HG02678 (cell line): ENCODE data around the gene WDR33.

Experiments used
- ATAC-seq: cut with Tn5 transposase; IDR thresholded peaks from one replicate; pipeline ENCODE4 v1.9.1; 2021; ENCODE audit warnings: mild to moderate bottlenecking, moderate library complexity; ENCODE audit not compliant: unreplicated experiment

The WDR33 gene

DNA sequence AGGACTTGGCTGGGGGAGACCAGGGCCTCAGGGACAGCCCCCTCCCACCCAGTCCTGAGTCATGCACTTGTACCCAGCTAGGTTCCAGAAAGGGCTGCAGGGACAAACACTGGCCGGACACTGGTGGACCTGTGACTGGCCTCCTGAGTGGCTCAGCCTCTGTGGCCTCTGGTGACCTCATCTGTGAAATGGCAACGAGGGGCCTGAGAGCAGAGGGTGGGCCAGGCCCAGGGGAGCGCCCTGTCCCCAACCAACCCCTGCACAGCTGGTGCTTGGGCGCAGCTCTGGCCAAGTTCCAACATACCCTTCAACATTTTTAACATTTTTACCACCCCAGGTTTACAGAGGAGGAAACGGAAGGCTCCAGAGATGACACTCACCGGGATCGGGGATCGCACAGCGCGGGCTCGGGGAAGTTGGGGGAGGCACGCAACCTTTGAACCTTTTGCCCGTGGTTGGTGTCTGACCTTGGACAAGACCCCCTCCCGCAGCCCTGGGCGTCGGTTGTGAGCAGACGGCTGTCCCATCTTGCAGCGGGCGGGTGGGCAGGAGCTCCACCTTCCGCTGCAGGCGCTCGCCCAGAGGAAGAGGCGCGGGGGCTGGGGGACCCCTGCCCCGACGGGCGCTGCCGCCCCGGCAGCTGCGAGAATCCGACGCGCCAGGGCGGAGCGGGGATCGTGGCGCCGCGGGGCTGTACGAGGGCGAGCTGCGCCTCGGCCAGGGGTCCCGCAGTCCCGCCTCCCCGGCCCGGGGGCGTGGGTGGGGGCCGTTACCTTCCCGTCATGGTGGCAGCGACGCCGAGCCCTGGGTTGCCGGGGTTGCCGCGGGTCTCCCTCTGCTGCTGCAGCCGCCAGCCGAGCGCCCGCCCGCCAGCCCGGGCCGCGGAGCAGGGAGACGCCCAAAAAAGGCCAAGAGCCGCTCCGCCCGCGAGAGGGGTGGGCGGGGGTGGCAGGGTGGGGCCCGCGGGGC lies 136.4 kb downstream of the WDR33 start:
- ATAC-seq: no peak

DNA sequence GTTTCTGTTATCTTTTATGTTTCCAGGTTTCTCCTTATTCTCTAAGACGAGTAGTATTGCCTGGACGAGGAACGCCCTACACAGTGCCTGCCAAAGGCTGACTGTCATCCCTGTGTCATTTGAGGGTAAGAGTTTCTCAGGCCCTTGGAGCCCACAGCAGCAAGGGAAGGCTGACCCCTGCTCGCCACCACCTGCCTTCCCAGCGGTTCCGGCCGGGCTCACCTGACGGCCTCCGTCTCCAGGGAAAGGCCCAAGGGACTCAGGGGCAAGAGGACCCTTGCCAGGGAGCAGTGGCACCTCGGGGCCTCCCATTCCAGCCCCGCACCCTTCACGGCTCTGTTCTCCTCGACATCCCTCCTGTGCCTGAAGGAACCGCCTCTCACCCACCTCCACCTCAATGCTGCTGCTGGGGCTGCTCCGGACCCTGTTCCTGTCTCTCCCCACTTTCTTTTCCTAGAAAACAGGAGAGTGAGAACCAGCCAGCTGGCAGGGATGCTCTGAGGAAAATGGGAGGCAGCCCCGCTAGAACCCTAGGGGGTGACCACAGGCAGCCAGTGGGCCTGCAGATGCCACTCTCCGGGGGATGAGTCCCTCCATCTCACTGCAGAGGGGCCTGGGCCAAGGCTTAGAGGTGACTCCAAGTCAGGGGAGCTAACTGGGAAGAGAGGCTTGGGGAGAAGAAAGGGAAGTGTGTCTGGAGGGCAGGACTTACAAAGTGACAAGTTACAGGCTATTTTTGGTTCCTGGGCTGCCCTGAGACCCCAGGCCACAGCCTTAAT lies 137.5 kb downstream of the WDR33 start:
- no peak for ATAC-seq

DNA sequence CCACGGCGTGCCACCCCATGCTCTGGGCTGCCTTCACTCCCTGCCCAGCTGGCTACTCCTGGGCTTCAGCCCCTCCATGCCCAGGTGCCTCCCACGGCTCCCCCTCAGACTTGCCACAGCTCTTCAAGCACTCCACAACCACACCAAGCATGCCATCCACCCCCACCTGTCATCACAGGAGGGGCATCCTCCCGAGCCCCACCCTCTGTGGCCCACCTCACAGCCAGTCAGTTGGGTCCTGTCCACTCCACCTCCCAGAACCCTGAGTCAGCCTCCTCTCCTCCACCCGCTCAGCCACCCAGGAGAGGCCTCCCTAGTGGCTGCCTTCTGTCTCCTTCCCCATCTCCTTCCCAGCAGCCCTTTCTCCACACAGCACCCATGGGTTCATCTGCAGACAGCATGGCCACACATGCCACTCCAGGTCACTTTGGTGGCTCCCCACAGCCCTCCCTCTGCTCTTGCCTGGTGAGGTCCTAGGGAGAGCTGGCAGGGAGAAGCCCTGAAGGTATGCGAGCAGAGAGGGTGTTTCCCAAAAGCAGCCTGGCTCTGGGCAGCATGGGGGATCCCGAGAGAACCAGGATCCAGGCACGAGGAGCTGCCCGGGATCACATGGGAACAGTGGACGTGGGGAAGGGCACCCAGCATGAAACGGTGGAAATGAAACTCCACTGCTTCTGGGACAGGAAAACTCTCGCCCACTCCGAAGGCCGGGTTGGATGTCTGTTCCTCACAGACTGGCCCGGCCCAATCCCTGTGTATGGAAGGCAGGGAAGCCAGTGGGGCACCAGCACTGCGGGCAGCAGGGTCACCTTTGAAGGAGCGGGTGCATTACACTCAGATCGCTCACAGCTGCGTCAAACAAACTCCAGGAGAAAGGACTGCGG lies 138.4 kb downstream of the WDR33 start:
- no peak for ATAC-seq

GRCh38 chr2:127671557-127672302 lies 139.2 kb downstream of the WDR33 start:
- ATAC-seq: no peak

DNA sequence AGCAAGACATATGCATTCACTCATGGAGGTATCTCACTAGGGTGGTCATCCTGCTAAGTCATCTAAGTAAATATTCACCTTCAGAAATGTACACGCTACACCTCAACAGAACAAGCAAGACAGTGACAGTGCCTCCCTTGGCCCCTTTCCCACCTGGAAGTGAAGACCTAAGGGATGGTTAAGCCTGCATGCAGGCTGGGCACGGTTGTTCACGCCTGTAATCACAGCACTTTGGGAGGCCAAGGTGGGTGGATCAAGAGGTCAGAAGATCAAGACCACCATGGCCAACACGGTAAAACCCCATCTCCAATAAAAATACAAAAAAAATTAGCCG lies 140.0 kb downstream of the WDR33 start:
- no peak for ATAC-seq

DNA sequence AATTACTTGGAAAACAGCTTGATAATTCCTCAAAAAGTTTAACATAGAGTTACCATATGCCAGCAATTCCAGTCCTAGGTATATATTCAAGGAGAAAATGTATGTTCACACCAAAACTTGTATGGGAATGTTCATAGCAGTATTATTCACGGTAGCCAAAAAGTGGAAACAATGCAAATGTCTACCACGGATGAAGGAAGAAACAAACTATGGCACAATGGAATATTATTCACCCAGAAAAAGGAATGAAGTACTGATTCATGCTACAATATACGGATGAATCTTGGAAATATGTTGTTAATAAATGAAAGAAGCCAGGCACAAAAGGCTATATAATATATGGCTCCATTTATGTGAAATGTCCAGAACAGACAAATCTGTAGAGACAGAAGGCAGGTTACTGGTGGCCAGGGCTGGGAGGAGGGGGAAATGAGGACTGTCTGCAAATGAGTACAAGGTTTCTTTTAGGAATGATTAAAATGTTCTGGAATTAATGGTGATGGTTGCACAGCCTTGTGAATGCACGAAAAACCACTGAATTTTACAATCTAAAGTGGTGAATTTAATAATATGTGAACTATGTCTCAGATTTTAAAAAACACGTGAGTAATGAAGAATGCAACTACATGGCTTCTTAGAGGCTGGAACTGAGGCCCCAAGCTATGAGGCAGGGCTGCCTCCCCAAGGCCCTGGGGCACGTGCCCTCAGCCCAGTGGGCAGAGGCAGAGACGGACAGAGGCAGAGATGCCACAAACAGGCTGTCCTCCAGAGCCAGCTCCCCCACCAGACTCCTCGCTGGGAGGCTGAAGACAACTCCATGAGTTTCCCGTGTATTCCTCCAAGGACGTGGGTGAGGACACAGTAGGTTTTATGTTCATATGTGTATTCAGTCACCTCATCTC lies 140.7 kb downstream of the WDR33 start:
- no peak for ATAC-seq

DNA sequence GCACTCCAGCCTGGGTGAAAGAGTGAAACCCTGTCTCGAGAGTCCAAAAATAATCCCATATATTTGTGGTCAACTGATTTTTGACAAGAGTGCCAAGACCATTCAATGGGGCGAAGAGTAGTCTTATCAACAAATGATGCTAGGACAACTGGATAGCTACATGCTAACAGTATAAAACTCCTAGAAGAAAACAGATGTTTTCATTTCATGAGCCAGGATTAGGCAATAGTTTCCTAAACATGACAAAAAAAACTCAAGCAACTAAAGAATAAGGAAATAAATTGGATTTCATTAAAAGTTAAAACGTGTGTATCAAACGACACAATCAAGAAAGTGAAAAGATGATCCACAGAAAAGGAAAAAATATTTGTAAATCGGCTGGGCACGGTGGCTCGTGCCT lies 141.9 kb downstream of the WDR33 start:
- ATAC-seq: no peak

DNA sequence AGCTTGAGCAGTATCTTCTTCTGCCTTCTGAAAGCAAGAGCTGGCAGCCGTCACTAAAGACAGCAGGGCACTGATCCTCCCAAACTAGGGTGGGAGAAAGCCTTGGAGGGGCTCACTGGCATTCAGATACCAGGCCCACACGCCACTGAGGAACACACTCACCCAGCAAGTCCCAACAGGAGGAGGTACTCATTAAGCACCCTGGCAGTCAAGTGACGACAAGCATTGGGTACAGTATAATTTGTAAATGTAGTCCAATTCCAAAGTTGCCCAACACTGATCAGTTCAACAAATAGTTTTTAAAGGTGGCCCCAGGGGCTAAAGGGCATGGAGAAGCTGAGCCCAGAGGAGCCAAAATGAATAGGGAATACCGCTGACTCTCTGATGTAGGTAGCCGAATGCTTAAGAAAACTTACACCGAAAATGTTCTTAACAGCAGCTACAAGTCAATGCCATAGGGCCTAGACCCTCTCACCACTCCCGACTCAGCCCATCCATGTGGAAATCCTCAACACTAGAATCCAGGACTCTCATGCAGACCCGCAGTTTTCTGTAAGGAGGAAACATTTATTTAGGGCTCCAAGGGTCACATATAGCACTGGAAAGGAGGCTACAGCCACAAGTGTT lies 145.6 kb downstream of the WDR33 start:
- no peak for ATAC-seq

DNA sequence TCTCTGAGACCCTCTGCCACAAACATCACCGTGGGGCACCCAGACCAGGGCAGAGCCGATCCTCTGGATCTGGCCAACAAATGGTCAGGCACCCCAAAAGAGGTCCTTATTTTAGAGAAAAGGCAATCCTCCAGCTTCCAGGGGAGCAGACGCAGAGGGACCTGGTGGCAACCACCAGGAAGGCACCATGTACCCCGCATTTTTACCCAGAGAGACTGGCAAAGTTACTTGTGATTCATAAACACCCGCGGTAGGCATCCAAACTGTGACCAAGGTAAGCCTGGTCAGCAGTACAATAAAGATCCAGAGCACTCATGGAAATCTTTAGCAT lies 146.1 kb downstream of the WDR33 start:
- ATAC-seq: no peak

DNA sequence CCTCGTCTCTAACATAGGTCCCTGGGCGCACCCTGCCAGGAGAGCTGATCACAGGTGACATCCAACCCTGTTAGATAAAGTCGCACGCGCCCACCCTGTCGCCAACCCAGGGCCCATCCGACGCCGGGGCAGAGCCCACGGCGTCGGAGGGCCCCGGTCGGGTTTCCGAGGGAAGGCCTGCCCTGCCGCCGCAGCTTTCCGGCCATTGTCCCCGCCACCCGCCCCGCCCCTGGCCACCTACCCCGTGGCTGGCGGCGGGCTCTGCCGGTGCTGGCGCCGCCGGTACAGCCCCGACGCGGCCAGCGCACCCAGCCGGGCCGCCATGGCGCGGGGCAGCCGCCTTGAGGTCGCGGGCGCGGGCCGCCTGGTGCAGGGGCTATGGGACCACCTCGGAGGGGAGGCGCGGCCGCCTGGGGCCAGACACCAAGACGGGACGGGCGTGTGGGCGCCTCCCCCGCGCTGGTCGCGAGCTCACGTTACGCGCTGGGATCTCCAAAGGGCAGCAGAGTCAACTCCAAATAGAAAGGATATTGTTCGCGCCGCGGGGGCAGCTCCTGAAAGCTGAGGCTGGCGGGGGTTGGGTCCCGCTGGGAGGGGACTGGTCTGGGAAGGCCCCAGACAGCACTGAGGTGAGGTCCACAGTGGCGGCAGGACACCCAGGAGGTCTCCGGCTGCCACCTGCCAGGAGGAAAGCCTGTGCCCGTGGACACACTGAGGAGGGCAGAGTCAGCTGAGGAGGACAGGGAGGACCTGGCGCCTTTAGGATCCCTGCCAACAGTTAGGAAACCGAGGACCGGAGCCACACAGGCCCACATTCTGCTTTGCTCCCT lies 146.7 kb downstream of the WDR33 start:
- no peak for ATAC-seq

DNA sequence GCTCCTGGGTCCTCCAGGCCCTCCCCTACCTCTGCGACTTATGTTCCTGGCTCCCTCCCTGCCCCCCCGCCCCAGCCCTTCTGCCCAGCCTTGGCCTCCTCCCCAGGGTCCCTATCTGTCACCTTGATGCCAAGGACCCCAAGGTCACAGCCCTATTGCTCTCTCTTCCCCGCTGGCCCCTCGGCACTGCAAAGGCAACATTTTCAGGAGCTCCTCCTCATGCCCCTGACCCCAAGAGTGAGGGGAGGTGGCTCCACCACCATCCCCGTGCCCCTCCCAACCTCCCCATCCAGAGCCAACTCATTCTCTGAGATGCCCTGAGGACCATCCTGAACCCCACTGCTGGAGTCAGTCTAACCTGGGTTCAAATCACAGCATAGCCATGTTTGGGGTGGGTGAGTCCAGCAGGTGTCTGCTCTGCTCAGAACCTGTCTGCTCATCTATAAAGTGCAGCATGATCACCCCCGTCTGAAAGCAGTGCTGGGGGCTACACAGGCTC lies 147.4 kb downstream of the WDR33 start:
- no peak for ATAC-seq

DNA sequence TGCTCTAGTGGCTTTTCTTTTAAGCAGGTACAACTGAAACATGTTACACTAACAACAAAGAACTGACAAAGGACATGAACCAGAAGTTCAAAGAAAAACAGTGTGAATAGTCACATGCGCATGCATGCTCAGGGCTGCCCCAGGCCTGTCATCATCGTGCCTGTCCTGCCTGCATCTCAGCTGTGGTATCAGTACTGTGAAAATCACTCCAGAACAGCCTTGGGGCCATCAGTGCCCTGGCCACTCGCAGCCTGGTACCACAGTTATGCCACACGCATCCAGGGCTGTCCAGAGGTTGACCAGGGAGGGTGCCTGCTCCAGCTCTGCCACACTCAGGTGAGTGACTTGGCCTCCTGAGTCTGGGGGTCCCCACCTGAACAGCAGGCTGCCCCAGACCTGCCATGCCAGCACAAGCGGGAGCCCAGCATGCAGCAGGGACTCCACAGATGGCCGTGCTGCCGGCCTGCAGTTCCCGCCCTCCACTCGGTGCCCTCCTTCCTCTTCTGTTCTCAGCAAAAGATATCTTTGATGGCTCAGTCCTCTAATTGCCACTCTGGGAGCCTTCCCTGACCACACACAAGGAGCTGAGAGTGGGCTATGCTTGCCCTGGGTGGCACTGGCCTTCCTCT lies 147.9 kb downstream of the WDR33 start:
- ATAC-seq: no peak

- ATAC-seq: no peak
Measured at GRCh38 chr2:127661949-127662510, 148.9 kb downstream of the WDR33 start.

DNA sequence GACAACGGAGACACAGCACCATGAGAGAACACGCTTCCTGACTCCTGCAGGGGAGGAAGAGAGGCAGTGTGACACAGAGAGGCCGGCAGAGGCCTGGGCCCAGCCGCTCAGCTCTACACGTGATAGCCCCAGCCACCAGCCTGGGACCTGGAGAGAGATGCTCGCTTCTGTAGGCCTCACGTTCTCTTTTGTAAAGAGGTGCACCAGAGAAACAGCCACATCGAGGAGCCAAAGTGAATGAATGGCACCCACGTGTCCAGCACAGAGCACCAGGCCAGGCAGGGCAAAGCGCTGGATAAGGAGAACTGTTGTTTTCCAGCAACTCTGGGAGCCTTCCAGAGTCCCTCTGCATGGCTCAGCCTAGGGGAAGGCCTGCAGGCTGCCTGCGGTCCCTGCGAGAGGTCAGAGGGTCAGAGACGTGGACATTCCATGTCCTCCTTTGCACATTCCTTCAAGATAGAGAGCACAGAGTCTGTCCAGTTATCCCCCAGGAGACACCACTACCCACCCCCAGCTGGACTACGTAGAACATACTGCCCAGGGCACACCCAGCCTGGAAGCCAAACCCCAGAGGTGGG lies 149.8 kb downstream of the WDR33 start:
- ATAC-seq: no peak

DNA sequence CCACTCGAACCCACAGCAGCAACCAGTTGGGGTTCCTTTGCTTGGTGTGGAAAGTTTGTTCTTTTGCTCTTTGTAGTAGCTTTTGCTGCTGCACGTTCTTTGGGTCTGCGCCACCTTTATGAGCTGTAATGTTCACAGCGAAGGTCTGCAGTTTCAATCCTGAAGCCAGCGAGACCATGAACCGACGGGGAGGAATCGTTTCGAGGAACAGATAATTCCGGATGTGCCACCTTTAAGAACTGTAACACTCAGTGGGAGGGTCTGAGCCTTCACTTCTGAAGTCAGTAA lies 150.7 kb downstream of the WDR33 start:
- no peak for ATAC-seq

- no peak for ATAC-seq
Measured at GRCh38 chr2:127659408-127660290, 151.3 kb downstream of the WDR33 start.
